ENCODE measurements around the gene OR2V1. TPM values are rescaled to one million over a fixed set of nuclear protein-coding genes. Genes with fewer than 3 reads are reported as not detected.

Gene OR2V1
- total RNA-seq, 1 experiment from 2014 or later = not detected

GRCh38 chr5:181076920-181077319, 54.0 kb downstream of the OR2V1 start:
- no peak for DNase-seq (ENCODE audit: low read depth)

Other genes starting within 250 kb of the OR2V1 start
- 0.12 and 0.29 TPM in 2 replicates for gene BTNL8, start 232.0 kb downstream of the OR2V1 start, total RNA-seq (2014; rRNA removed; shearing (Covaris generic))
- not detected in 2 replicates for gene BTNL3, start 142.3 kb downstream of the OR2V1 start, total RNA-seq (2014; rRNA removed; shearing (Covaris generic))
- not detected in 2 replicates for gene BTNL9, start 90.9 kb downstream of the OR2V1 start, total RNA-seq (2014; rRNA removed; shearing (Covaris generic))
- gene OR2V2, start 16.4 kb upstream of the OR2V1 start, total RNA-seq (2014; rRNA removed; shearing (Covaris generic)) = not detected in 2 replicates
- gene TRIM7, start 74.0 kb upstream of the OR2V1 start, total RNA-seq (2014; rRNA removed; shearing (Covaris generic)) = 16.1 and 20.6 TPM in 2 replicates
- 4.9 and 5.9 TPM in 2 replicates for gene TRIM41, start 92.1 kb upstream of the OR2V1 start, total RNA-seq (2014; rRNA removed; shearing (Covaris generic))
- gene RACK1, start 112.7 kb upstream of the OR2V1 start, total RNA-seq (2014; rRNA removed; shearing (Covaris generic)) = 1,915 and 2,129 TPM in 2 replicates
- 4.2 and 5.4 TPM in 2 replicates for gene TRIM52, start 130.0 kb upstream of the OR2V1 start, total RNA-seq (2014; rRNA removed; shearing (Covaris generic))
- gene OR4F3, start 236.1 kb upstream of the OR2V1 start, total RNA-seq (2014; rRNA removed; shearing (Covaris generic)) = not detected in 2 replicates

All from RPMI7951 (cell line).